CD4-positive, alpha-beta T cell treated with Interleukin-17A for 1 hour (primary cell): ENCODE measurements around the gene GRAMD1A.
"Not testable (repeated sequence)": the region's sequence is repeated elsewhere in the genome, so short reads cannot be mapped to it uniquely, and the experiment has no call there.

Experiments
- DNase-seq: peaks from one replicate; pipeline ENCODE4 v3.0.0-alpha.2; 2020

Gene GRAMD1A

DNA sequence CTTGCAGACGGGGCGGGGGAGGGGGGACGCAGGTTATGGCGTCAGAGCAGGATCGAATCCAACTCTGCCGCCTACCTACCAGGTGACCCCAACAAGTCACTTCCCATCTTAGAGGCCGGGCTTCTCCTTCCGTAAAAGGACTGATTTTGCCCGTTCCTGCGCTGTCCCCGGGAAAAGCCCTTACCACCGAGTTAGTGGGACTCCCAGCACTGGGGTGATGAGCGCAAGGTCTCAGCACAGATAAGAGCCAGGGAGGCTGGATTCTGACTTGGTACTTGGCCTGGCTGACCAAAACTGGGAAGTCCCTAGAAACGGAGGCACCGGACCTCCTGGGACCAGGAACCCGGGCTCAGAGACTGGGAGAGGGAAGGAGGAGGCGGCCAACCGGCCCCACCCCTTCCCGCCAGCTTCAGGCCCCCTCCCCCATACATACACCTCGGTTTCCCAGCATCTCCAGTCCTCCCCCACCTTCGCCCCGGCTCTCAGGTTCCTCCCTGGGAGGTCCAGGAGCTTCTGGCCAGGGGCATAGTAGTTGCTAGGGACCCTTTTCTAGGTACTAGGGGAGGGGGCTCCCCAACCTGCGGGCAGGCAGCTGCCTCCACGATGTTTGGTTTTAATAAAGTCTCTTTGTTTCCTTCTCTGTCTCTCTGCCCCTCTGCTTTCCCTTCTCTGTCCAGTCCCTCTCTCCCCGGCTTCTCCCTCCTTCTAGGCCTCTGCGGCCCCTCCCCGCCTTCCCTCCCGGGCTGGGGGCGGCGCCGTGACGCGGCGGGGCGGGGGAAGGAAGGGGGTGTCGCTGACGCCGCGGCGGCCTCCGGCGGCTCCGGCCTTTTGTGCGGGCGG lies at the start of gene GRAMD1A:
Gene GRAMD1A (plus strand): TSS at position 826 of the 840 bp plus-strand sequence. CDS start 156 bp downstream, outside the sequence.
- peak; percentile 76 for DNase-seq

DNA sequence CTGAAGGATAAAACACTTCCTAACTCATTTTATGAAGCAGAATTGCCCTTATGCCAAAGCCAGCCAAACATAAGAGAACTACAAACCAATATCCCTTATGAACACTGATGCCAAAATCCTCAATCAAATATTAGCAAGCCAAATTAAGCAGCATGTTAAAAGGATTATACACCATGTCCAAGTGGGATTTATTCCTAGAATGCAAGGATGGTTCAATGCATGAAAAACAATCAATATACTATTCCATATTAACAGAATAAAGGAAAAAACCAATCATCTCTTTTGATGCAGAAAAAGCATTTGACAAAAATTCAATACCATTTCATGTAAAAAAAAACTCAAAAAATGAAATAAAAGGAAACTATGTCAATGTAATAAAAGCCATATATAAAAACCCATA lies 47.0 kb upstream of the GRAMD1A start:
- no peak for DNase-seq

DNA sequence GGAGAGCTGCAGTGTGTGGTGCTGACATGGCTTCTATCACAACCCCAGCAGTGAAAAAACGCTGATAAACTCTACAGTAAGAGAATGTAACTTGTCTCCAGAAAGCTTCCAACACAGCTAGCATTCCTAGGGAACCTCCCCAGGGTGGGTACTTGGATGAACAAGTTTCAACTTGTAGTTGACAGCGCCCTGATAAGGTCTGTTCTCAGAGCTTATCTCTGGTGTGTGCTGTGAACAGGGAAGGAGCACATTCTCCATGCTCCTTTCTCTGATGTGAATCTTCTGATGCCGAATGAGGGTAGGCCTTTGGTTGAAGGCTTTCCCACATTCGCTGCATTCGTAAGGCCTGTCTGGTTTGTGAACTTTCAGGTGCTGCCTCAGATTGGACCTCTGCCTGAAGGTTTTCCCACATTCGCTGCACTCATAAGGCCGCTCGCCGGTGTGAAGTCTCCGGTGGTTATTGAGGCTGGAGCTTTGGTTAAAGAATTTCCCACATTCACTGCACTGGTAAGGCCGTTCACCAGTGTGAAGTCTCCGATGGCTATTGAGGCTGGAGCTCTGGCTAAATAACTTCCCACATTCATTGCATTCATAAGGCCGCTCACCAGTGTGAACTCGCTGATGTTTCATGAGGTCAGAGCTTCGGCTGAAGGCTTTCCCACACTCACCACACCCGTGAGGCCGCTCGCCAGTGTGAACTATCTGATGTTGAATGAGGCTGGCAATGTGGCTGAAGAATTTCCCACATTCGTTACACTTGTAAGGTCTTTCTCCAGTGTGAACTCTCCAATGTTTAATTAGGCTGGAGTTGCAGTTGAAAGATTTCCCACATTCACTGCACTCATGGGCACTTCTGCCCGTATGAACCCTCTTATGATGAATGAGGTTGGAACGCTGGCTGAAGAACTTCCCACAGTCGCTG lies 42.0 kb upstream of the GRAMD1A start:
- no peak for DNase-seq

DNA sequence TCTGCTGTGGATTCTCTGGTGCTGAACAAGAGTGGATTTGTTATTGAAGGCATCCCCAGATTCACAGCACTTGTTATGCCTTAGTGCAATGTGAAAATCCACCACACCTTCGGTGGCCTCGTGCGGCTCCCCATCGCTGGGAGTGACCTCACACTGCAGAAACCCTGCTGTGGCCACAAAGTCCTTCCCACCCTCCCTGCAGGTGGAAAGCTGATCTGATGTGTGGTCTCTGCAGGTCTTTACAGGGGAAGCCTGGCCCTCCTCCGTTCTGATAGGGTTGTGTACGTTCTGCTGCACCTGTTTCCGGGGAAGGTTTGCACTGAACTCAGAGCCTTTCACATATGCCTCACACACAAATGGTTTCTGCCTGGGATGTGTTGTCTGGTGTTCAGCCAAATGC lies 41.1 kb upstream of the GRAMD1A start:
- no peak for DNase-seq

DNA sequence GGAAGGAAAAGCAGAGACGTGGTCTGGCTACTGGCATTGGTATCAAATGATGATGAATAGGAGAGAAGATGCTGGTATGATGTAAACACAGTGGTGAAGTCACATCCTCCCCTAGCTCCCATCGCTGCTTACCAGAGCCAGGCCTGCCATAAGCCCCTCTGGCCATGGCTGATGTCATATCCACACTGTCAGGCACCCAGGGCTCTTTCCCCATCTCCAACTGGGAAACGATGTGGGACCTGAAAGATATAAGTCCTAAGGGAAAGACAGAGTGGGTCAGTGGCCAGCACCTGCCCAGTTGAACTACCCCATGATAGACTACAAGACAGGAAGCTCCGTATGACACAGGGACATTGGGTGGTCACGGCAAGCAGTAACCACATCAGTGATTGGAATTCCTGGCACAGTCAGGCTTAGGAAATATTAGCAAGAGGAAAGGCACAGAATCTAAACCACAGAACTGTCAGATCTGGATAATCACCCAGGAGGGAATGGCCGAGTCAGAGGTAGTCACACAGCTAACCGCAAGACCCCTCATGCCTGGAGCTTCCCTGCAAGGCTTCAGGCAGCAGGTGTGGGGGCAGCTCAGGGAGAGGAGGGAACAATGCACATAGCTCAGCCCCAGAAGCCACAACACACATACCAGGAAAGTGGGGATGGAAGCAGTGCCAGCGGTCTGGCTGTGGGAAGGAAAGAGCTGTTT lies 39.9 kb upstream of the GRAMD1A start:
- DNase-seq, result no peak

DNA sequence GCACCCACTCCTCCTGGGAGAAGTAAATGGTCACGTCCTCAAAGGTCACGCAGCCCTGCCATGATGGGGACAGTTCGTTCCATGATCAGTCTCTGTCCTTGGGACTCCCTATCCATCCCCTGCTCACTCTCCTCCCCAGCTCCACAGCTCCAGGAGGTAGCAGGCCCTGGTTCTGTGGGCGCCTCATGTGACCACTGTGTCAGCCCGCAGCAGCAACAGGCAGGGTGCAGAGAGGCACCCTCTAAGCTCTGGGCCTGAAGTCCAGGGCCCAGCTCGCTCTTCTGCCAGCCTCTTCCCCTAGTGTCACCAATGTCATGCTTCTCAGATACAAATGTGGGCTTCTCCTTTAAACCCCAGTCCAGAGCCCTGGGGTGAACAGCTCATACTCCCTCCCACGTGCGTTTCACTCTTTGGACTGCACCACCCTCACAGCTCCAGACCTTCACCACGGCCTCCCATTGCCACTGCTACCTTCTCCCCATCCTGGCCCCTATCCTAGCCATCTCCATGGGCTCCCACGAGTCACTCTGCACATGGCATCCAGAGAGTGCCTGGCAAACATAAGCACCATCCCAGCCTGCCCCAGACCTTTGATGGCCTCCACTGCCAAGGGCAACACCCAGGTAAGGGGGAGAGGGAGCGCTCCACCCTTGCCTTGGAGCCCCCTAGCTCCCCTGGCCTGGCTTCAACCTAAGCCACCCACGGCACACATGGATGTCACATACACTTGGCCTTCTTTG lies 39.0 kb upstream of the GRAMD1A start:
- no peak for DNase-seq

DNA sequence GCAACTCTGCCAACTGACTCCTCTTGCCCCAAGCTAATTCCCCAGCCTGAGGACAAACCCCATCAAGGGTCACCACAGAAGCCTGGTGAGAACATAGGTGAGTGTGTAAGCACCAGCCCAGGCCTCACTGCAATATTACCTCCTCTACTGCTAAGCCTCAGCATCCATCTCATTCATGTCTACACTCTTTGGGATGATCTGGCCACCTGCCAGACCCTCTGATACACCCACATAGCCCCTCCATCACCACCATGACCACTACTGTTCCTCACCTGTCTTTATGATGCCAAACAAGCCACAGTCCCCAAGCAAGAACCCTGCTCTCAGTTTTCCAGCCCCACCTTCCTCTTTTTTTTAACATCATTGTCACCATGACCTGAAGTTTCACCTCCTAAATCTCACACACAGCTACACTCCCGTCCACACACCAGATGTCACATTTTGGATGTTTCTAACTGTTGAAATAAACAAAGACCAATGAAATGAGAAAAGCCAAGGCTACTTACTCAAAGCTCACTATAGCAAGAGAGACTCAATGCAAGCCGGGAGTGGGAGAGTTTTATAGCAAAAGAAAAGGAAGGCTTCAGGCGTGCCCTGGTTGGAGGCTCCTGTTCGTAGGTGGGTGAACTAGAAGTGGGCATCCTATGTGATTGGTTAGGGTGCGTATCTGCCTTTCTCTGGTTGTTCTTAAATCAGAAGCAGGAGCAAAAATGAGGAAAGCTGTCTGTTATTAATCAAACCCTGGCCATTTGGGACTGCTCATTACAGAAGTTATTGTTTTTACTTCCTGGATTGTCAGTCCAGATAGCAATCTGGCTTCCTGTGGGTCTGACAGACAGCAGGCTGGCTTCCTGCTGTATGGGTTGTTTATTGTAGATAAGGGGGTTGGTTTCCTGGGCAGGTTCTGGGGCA lies 38.1 kb upstream of the GRAMD1A start:
- peak; percentile 66 for DNase-seq

DNA sequence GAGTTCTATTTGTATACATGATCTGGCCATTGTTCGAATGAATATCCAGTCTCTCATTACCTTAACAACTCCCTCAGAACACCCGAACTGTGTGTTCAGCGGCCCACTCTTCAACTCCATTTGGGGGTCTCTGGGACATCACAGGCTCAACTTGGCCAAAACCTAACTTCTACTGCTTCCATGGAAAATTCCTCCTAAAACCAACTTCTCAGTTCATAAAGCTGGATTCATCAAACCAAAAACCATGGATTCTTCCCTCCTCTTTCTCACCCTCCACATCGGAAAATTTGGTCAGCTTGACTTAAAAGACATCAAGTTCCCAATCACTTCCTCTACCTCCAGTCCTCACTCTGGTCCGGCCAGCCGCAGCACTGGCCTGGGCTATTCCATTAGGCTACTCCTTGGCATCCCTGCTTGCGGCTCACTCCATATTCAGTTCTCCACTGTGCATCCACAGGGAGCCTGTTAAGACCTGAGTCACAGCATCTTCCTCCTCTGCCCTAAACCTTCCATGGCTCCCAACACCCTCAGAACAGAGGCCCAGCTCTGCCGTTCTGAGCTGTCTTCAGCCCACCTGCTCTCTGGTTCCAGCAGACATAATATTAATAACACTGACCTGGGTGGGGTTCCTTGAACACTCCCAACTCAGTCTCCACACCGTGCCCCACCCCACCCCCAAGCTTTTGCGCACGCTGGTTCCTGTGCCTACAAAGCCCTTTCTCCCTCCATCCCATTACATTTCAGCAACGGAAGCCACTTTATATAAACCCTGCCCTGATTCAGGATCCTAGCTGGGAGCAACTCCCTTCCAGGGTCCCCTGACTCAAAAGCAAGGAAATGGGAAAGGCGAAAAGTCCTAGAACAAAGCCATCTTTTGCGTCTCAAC lies 37.2 kb upstream of the GRAMD1A start:
- DNase-seq, result no peak

DNA sequence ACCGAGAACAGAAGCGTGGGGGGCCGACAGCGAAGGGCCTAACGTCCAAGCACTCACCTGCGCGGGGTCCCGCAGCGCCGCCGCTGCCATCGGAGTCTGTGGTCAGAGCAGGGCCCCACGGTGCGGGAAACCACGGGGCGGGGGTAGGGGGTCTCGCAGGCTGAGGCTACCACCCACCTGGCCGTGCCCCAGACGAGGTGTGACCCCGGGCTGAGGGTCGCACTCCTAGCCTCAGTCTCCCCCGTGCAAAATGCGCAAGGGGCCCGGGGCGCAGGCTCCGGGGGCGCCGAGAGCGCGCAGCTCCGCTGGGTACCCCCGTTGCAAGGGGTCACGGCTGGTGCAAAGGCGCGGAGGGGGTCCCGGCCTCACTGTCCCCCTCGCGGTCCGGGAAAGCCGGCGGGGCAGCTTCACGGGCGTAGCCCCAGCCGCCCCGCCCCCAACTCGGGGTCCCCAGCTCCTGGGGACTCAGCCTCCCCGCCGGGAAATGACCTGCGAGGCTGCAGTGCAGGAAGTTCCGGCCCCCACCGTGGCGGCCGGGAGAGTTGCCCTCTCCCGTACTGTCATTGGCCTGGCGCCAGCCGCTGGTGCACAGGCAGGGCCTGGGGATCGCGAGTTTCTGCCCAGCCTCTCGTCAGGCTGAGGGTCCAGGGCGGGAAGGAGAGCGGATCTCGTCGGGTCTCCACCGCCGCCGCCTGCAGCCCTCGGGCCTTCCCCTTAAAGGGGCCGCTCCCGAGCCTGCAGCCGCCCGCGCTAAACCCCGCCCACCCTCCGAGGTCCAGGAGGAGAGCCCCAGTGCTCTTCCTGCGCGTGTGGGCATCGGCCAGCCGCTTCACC lies 36.3 kb upstream of the GRAMD1A start, which contains the start of gene ZNF792:
Gene ZNF792 (minus strand): TSS at position 657 of the 834 bp plus-strand sequence. CDS start 567 bp downstream, at position 90.
- DNase-seq, result peak; percentile 44

DNA sequence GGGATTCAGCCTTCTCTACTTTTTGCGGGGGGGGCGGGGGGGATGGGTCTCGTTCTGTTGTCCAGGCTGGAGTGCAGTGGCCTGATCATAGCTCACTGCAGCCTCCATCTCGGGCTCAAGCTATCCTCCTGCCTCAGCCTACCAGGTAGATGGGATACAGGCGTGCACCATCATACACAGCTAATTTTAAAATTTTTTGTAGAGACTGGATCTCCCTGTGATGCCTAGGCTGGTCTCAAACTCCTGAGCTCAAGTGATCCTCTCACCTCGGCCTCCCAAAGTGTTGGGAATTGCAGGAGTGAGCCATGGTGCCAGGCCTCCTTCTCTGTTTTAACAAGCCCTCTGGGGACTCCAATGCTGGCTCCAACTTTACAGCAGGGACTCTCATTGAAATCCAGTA lies 35.5 kb upstream of the GRAMD1A start:
- no peak for DNase-seq

DNA sequence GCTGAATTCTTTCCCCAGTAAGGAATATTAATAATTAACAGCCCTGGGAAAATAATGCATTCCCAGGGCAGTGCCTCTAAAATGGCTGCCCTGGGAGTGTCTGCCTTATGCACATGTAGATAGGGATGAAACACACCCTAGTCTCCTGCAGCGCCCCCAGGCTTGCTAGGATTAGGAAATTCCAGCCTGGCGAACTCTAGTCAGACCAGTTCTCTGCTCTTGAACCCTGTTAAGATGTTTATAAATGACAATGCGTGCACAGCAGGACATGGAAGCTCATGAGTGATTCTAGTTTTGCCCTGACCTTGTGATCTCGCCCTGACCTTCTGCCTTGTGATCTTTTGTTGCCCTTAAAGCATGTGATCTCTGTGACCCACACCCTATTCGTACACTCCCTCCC lies 34.6 kb upstream of the GRAMD1A start:
- not testable (repeated sequence) for DNase-seq

DNA sequence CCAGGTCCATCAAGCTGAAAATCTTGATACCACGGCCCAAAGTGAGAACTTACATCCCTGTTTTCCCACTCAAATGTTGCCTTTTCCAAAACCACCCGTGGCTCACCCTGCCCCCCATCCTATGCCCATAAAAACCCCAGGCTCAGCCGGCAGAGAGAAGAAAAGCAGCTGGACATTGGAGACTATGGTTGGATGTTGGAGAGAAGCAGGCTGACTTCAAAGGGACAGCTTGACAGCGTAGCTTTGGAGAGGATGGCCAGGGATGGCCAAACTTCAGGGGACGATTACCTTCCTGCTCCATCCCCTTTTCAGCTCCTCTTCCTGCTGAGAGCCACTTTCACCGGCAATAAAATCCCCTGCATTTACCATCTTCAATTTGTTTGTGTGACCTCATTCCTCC lies 32.6 kb upstream of the GRAMD1A start:
- no peak for DNase-seq

DNA sequence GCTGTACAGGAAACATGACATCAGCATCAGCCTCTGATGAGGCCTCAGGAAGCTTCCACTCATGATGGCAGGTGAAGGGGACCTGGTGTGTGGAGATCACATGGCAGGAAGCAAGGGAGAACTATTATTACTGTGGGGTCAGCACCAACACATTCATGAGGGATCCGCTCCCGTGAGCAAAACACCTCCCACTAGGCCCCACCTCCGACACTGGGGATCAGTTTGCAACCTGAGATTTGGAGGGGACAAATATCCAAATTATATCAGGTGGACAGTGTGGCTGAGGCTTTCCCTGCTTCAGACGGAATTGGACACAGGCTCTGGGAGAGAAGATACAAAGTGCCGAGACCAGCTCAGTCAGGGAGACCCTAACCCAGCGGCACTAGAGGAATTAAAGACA lies 30.4 kb upstream of the GRAMD1A start:
- no peak for DNase-seq

DNA sequence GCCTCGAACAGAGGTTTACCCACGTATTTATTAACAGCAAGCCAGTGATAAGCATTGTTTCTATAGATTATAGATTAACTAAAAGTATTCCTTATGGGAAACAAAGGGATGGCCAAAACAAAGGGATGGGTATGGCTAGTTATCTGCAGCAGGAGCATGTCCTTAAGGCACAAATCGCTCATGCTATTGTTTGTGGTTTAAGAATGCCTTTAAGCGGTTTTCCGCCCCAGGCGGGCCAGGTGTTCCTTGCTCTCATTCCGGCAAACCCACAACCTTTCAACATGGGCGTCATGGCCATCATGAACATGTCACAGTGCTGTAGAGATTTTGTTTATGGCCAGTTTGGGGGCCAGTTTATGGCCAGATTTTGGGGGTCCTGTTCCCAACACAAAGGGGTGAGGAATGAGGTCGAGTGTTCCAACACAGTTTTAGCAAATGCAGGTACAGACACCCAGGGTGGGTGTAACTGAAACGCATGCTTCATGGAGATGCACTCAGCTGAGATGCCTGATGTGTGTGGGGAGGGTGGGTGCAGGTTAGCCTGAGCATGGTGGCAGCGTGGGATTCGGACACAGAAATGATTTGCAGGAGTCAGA lies 29.8 kb upstream of the GRAMD1A start:
- not testable (repeated sequence) for DNase-seq

DNA sequence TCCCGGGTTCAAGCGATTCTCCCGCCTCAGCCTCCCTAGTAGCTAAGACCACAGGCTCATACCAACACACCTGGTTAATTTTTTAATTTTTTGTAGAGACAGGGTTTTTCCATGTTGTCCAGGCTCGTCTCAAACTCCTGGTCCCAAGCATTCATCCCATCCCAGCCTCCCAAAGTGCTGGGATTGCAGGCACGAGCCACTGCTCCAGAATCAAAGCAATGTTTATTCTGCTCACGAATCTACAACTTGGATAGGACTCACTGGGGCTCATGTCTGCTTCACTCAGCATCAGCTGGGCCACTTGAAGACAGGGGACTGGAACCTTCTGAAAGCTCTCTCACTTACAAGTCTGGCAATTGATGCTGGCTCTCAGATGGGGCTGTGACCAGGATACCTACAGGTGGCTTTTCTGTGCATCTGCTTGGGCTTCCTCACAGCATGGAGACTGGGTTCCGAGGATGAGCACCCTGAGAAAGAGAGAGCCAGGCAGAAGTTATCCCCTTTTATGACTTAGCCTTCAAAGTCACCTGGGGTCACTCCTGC lies 27.9 kb upstream of the GRAMD1A start:
- no peak for DNase-seq

DNA sequence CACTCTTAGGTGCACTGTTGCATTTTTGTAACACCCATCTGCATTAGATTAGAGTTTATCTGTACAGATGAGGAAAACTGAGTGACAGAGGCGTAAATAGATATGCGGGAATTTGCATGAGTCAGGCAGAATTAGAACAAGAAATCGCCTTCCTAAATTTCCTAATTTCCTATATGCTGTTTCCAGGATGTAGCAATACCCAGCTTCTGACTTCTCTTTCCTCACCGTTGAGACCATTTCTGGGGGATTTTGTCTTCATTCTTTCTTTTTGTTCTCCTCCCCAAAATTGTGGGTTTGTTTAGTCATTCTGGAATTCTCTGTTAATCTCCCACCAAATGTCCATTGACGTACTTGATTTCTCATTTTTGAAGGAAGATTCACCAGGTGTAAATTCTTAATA lies 25.5 kb upstream of the GRAMD1A start:
- DNase-seq, result no peak

DNA sequence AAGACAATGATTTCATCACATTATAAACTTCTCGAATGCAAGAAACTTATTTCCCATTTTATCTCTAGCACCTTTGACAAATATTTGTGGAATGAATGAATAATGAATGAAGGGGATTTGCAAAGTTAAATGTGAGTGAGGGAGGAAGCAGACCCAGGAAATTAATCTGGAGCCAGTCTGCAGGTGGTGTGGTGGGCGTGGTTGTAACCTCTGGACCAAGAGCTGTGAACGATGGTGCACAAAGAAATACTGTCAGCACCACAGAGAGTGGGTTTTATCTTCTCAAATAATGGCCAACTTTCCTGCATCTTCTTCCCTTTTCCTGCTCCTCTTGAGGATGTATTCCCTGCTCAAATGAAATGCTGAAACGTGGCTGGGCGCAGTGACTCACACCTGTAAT lies 25.1 kb upstream of the GRAMD1A start:
- DNase-seq, result no peak

DNA sequence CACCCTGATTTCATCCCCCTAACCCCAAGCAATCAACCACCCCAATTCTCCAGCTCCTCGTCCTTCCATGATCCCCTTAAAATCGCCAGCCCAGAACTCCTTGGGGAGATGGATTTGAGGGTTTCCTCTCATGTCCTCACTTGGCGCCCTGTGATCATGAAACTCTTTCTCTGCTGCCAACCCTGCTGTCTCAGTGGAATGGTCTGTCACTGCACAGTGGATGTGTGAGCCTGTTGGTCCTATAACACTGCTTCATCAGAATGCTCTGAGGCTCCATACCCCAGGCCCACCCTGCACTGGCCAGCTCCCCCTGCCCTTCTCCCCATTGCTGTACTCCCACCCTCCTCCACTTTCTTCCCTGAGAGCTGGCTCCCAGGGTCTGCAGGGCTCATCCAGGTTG lies 23.5 kb upstream of the GRAMD1A start:
- DNase-seq, result no peak
